Left renal pelvis (tissue), 4 donors: ENCODE results near the gene AGRN. TPM values are rescaled to one million over a fixed set of nuclear protein-coding genes. Genes with fewer than 3 reads are reported as not detected.
"Not testable (repeated sequence)": the region's sequence is repeated elsewhere in the genome, so short reads cannot be mapped to it uniquely, and the experiment has no call there.

Source experiments
- DNase-seq, 4 donors: peaks; one replicate each; pipeline ENCODE4 v3.0.0-alpha.2; 2013; ENCODE audit warnings: low read depth in 4 of 4, low spot score in 3 of 4
- polyA plus RNA-seq, 4 donors: library from polyadenylated mRNA; unstranded; fragments of 120-200 nt; gene quantifications; one replicate each; pipeline ENCODE4 v1.2.1, GENCODE V29; 2013; ENCODE audit not compliant: insufficient read length in 4 of 4

Gene AGRN
- polyA plus RNA-seq, 4 donors, result 60.6 to 306 (median 204) TPM

- DNase-seq, result no peak
Measured at GRCh38 chr1:1088029-1088800, 68.3 kb downstream of the AGRN start.

GRCh38 chr1:1088801-1089680 lies 69.1 kb downstream of the AGRN start:
- DNase-seq, result no peak

GRCh38 chr1:1089731-1090423 lies 70.0 kb downstream of the AGRN start:
- DNase-seq, result no peak

- no peak for DNase-seq
Measured at GRCh38 chr1:1090424-1091343, 70.8 kb downstream of the AGRN start.

- no peak for DNase-seq
Measured at GRCh38 chr1:1091344-1092148, 71.6 kb downstream of the AGRN start.

GRCh38 chr1:1092149-1092855 lies 72.4 kb downstream of the AGRN start:
- no peak for DNase-seq

GRCh38 chr1:1092894-1093609 lies 73.1 kb downstream of the AGRN start:
- DNase-seq, result no peak

GRCh38 chr1:1093610-1093943 lies 73.7 kb downstream of the AGRN start:
- DNase-seq, result no peak

GRCh38 chr1:1094981-1095380 lies 75.1 kb downstream of the AGRN start:
- no peak for DNase-seq

GRCh38 chr1:1096136-1096535 lies 76.2 kb downstream of the AGRN start:
- DNase-seq, result not testable (repeated sequence)

- DNase-seq, result no peak
Measured at GRCh38 chr1:1098681-1099421, 78.9 kb downstream of the AGRN start.

GRCh38 chr1:1099506-1100183 lies 79.7 kb downstream of the AGRN start:
- DNase-seq, result no peak

GRCh38 chr1:1100296-1100695 lies 80.4 kb downstream of the AGRN start:
- no peak for DNase-seq

- DNase-seq, result no peak
Measured at GRCh38 chr1:1101503-1101902, 81.6 kb downstream of the AGRN start.

GRCh38 chr1:1104152-1104551 lies 84.2 kb downstream of the AGRN start:
- DNase-seq, result not testable (repeated sequence)
